ENCODE measurements around the gene DSTN. TPM values are rescaled to one million over a fixed set of nuclear protein-coding genes. Genes with fewer than 3 reads are reported as not detected.
A peak's percentile ranks its signal among the peaks of the same experiment; 100 is the strongest.
"Not testable (repeated sequence)": the region's sequence is repeated elsewhere in the genome, so short reads cannot be mapped to it uniquely, and the experiment has no call there.

Gene DSTN
- total and polyA plus RNA-seq, 4 donors = 1,041 to 5,298 (median 2,110) TPM

- peaks cover 2 to 4% of the 10 kb centered on the region in 2 donors for H3K36me3 ChIP-seq (ENCODE audit: control insufficient read depth in 1 of 2, insufficient read depth in 2 of 2, low read length in 1 of 2)
- ATAC-seq (ENCODE audit: low FRiP score) = no peak
- no peaks in the 10 kb centered on the region for H3K9me3 ChIP-seq (ENCODE audit: control insufficient read depth, low read length)
- no peak overlapping the region for H3K27ac ChIP-seq (ENCODE audit: low read depth in 1 of 2, low read length in 2 of 2)
- 88 to 91% methylated on average over 2 of the region's 2 CpGs for WGBS, 2 donors
- H3K27me3 ChIP-seq (ENCODE audit: control insufficient read depth in 1 of 2, insufficient read depth in 2 of 2, low read length in 1 of 2) = no peaks in the 10 kb centered on the region
- no peak overlapping the region for H3K4me3 ChIP-seq (ENCODE audit: low read length in 2 of 2)
- intact Hi-C loops (cut with DNase I) = loop anchor here in 1 of 2 donors (10.0 kb wide), 1 partner anchor 236 kb away; no protein-coding TSS in a partner anchor
- H3K4me1 ChIP-seq (ENCODE audit: control insufficient read depth in 1 of 2, insufficient read depth in 2 of 2, low read length in 2 of 2) = peaks cover 0 to 10% of the 10 kb centered on the region in 2 donors
- DNase-seq = no peak
These were observed 88.7 kb downstream of the DSTN start for GRCh38 chr20:17658648-17658993.

- DNase-seq = peak in 1 of 2 donors; percentile 27
- intact Hi-C loops (cut with DNase I) = loop anchor here in 1 of 2 donors (10.0 kb wide), 1 partner anchor 235 kb away; no protein-coding TSS in a partner anchor
- H3K4me3 ChIP-seq (ENCODE audit: low read length in 2 of 2); H3K27me3 ChIP-seq (ENCODE audit: control insufficient read depth in 1 of 2, insufficient read depth in 2 of 2, low read length in 1 of 2); H3K36me3 ChIP-seq (ENCODE audit: control insufficient read depth in 1 of 2, insufficient read depth in 2 of 2, low read length in 1 of 2); ATAC-seq (ENCODE audit: low FRiP score); H3K9me3 ChIP-seq (ENCODE audit: control insufficient read depth, low read length); H3K4me1 ChIP-seq (ENCODE audit: control insufficient read depth in 1 of 2, insufficient read depth in 2 of 2, low read length in 2 of 2); H3K27ac ChIP-seq (ENCODE audit: low read depth in 1 of 2, low read length in 2 of 2): not testable (repeated sequence)
- 94 to 98% methylated on average over 6 to 7 of the region's 7 CpGs for WGBS, 2 donors
These were observed 89.5 kb downstream of the DSTN start for GRCh38 chr20:17659344-17659743.

Other genes starting within 250 kb of the DSTN start
- gene BFSP1, start 38.7 kb upstream of the DSTN start, total RNA-seq = 1 to 10 TPM; 1.5 to 2.6 TPM
- 1 to 10 TPM; 2.4 to 9.9 TPM for gene BFSP1, start 38.7 kb upstream of the DSTN start, polyA plus RNA-seq
- gene RRBP1, start 112.2 kb downstream of the DSTN start, total RNA-seq = 100 to 1,000 TPM; 165 to 178 TPM
- gene RRBP1, start 112.2 kb downstream of the DSTN start, polyA plus RNA-seq = 10 to 100 TPM; 19.3 to 78.6 TPM
- gene BANF2, start 129.9 kb downstream of the DSTN start, total RNA-seq = not detected
- gene BANF2, start 129.9 kb downstream of the DSTN start, polyA plus RNA-seq = not detected

All from aorta (tissue), 5 donors.